GM12801 (cell line): Measurements from ENCODE around the gene SUPT6H.

Source experiments
- CTCF ChIP-seq: IDR thresholded peaks from one replicate; pipeline ENCODE4 v1.5.1; 2011; ENCODE audit warnings: control low read depth; ENCODE audit not compliant: insufficient read length; ENCODE audit errors: extremely low read depth

Gene SUPT6H

GRCh38 chr17:28641579-28641978, 20.4 kb upstream of the SUPT6H start:
- TF ChIP-seq CTCF, result no peak

DNA sequence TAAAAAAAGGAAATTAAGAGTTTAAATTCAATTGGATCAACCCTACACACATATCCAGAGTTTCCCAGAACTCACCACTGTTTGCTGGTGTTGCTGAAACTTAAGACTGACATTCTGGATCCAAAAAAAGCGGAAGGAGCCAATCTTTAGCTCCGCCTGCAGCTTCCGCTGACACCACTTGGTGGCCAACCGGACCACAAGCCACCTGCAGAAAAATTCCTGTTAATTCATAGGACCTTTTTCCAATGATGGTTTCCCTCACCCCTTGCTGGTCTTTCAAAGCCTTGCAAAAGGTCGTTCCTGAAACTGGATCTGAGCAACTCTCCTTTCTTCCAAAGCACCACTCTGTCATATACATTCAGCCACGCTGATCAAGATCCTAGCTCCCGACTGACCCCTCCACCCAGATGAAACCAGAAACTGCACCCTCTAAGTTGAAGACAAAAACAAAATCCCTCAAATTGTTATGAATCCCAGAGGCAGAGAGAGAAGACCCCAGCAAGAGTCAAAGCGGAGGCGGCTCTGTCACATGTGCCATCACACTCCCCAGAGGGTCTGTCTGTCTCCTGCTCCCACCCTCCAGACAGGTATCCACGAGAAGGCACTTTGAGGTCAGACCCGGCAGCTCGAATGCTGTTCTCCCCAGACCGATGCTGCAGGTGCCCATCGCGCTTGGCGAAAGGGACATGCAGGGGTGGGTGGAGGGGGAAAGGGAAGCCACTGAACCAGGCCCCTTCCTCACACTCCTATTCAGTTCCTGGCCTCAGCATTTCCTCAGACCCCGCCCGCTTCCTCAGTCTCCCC, 17.8 kb upstream of the SUPT6H start:
- TF ChIP-seq CTCF, result no peak

- TF ChIP-seq CTCF, result no peak
Observed at GRCh38 chr17:28644787-28645575, 17.0 kb upstream of the SUPT6H start, which contains the start of gene BLTP2. Gene BLTP2 (minus strand): TSS chr17:28645158. CDS start chr17:28645056, 102 bp downstream.

DNA sequence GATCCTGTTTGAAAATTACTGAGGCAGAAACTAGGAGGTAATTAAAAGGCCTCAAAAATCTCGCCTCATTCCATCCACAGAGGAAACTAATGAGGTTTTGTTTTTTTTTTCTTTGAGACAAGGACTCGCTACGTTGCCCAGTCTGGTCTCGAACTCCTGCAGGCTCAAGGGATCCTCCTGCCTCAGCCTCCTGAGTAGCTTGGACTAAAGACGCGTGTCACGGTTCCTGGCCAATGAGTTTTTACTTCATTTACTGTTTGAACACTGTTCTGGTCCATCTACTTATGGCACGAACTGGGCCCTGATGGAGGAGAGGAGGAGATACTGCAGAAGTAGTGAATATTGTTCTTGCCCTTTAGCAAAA, 16.4 kb upstream of the SUPT6H start:
- TF ChIP-seq CTCF, result no peak

DNA sequence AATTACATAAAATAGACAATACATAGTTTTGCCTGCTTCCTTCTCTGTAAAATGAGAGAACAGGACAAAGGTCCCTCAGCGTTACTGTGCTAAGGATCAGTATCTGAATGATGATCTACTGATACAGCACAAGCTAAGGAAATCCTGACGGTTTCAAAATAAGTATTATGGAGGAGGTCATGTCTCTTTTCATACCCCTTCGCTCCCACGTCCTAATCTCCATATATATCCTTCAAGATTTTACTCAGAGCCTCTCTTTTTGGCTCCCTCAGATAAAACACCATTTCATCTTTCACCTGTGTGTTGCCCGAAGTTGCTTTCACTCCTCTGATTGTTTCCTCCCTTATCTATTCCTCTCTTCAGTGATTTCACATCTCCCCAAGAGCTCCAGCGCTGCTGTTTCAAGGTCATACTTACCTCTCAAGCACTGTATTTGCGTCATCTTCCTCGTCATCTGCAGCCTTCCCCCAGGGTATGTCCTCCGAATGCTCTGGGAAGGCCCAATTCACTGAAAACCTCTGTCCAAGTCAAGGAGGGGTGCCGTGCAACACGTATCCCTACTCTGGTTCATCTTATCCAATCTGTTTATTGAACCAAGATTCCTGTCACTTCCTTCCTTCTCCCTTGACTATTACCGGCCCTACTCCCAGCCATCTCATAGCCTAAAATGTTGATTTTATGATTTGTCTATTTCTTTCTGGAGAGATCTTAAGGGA, 15.8 kb upstream of the SUPT6H start:
- no peak for TF ChIP-seq CTCF

DNA sequence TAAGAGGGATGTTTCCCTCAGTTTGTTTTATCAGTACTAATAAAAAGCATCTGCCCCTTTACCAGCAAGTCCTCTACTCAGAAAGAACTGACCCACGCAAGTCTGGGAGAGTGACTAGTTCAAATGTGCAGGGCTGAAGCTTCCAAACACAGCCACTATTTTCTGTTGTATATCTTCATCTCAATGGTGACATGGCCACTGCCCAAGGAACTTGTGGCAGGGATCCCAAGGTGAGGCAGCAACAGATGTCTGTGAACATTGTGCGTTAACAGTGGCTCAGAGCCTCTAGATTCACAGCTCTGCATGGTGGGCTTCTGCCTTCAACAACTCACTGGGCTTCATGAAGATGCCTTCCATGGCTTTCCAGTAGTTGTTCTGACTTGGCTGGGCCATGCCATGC, 13.3 kb upstream of the SUPT6H start:
- no peak for TF ChIP-seq CTCF

- TF ChIP-seq CTCF, result no peak
Observed at GRCh38 chr17:28655160-28655559, 6.8 kb upstream of the SUPT6H start.
